ENCODE measurements around the gene DPEP2. TPM values are rescaled to one million over a fixed set of nuclear protein-coding genes. Genes with fewer than 3 reads are reported as not detected.

Gene DPEP2
- total and polyA plus RNA-seq, 2 experiments from 2014 or later, result not detected

DNA sequence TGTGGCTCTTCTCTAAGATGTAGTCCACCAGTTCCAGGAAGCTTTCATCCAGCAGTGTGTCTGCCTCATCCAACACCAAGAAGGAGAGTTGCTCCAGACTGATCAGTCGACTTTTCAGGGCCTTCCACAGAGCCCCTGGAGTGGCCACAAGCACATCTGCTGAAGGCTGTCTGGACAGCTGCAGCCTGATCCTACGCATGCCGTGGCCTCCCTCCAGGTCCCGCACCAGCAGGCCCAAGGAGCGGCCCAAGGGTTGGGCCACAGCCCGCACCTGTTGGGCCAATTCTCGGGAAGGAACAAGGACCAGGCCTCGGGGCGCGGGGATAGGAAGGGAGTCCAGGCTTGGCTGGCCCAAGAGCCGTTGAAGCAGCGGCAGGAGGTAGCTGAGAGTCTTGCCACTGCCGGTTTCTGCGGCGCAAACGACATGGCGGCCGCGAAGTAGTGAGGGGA is 23.0 kb upstream of the DPEP2 start:
- Histone ChIP-seq H3K36me3 (ENCODE audit: insufficient read depth) (no peaks in the 10 kb centered on the region), H2AFZ (peak overlapping the region; percentile 97), H3K27me3 (ENCODE audit: insufficient read depth) (no peaks in the 10 kb centered on the region), H3K4me3 (peak overlapping the region; percentile 99), H3K27ac (ENCODE audit: low read depth) (peak overlapping the region; percentile 97), H3F3A (replicated peaks; ENCODE audit: low read depth) (peaks cover 6% of the 10 kb centered on the region; the same call in 1 of the 2 replicates), H3K79me2 (replicated peaks; ENCODE audit: insufficient read depth) (peaks cover 33% of the 10 kb centered on the region), H4K20me1 (replicated peaks; ENCODE audit: insufficient read depth) (no peaks in the 10 kb centered on the region; the same call in 1 of the 2 replicates), H3K9me2 (ENCODE audit: insufficient read depth) (no peaks in the 10 kb centered on the region), H3K4me1 (ENCODE audit: insufficient read depth) (peaks cover 15% of the 10 kb centered on the region; the same call in 1 of the 2 replicates), H3K4me2 (peak overlapping the region; percentile 99)
- peak; percentile 32 for ATAC-seq
- Mint-ChIP-seq H3K27ac (peak overlapping the region; percentile 99), H3K4me1 (peaks cover 11% of the 10 kb centered on the region; the same call in 2 of the 3 replicates), H3K9me3 (no peaks in the 10 kb centered on the region; the same call in 2 of the 3 replicates), H3K4me3 (peak overlapping the region; percentile 100), H3K27me3 (ENCODE audit: insufficient read depth, low read depth, poor library complexity) (peaks cover 3% of the 10 kb centered on the region), H3K36me3 (ENCODE audit: low read depth) (peaks cover 18% of the 10 kb centered on the region; the same call in 2 of the 3 replicates)
- DNase-seq (ENCODE audit: low spot score), result no peak
- no peak for TF ChIP-seq EZH2phosphoT487 (IDR thresholded peaks at IDR 0.05; ENCODE audit: unreplicated experiment)
- no peak for TF ChIP-seq POLR2AphosphoS5 (IDR thresholded peaks at IDR 0.05; ENCODE audit: low read depth)
- no peak for TF ChIP-seq STAT1 (IDR thresholded peaks at IDR 0.05; ENCODE audit: unreplicated experiment)
- TF ChIP-seq, protein P1, sequence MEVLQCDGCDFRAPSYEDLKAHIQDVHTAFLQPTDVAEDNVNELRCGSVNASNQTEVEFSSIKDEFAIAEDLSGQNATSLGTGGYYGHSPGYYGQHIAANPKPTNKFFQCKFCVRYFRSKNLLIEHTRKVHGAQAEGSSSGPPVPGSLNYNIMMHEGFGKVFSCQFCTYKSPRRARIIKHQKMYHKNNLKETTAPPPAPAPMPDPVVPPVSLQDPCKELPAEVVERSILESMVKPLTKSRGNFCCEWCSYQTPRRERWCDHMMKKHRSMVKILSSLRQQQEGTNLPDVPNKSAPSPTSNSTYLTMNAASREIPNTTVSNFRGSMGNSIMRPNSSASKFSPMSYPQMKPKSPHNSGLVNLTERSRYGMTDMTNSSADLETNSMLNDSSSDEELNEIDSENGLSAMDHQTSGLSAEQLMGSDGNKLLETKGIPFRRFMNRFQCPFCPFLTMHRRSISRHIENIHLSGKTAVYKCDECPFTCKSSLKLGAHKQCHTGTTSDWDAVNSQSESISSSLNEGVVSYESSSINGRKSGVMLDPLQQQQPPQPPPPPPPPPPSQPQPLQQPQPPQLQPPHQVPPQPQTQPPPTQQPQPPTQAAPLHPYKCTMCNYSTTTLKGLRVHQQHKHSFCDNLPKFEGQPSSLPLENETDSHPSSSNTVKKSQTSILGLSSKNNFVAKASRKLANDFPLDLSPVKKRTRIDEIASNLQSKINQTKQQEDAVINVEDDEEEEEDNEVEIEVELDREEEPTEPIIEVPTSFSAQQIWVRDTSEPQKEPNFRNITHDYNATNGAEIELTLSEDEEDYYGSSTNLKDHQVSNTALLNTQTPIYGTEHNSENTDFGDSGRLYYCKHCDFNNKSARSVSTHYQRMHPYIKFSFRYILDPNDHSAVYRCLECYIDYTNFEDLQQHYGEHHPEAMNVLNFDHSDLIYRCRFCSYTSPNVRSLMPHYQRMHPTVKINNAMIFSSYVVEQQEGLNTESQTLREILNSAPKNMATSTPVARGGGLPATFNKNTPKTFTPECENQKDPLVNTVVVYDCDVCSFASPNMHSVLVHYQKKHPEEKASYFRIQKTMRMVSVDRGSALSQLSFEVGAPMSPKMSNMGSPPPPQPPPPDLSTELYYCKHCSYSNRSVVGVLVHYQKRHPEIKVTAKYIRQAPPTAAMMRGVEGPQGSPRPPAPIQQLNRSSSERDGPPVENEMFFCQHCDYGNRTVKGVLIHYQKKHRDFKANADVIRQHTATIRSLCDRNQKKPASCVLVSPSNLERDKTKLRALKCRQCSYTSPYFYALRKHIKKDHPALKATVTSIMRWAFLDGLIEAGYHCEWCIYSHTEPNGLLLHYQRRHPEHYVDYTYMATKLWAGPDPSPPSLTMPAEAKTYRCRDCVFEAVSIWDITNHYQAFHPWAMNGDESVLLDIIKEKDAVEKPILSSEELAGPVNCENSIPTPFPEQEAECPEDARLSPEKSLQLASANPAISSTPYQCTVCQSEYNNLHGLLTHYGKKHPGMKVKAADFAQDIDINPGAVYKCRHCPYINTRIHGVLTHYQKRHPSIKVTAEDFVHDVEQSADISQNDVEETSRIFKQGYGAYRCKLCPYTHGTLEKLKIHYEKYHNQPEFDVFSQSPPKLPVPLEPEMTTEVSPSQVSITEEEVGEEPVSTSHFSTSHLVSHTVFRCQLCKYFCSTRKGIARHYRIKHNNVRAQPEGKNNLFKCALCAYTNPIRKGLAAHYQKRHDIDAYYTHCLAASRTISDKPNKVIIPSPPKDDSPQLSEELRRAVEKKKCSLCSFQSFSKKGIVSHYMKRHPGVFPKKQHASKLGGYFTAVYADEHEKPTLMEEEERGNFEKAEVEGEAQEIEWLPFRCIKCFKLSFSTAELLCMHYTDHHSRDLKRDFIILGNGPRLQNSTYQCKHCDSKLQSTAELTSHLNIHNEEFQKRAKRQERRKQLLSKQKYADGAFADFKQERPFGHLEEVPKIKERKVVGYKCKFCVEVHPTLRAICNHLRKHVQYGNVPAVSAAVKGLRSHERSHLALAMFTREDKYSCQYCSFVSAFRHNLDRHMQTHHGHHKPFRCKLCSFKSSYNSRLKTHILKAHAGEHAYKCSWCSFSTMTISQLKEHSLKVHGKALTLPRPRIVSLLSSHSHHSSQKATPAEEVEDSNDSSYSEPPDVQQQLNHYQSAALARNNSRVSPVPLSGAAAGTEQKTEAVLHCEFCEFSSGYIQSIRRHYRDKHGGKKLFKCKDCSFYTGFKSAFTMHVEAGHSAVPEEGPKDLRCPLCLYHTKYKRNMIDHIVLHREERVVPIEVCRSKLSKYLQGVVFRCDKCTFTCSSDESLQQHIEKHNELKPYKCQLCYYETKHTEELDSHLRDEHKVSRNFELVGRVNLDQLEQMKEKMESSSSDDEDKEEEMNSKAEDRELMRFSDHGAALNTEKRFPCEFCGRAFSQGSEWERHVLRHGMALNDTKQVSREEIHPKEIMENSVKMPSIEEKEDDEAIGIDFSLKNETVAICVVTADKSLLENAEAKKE (CRISPR knock-in tag; IDR thresholded peaks at IDR 0.05), result no peak
- no peak for TF ChIP-seq ZNF114 (CRISPR knock-in tag; IDR thresholded peaks at IDR 0.05)
- TF ChIP-seq, protein P2, sequence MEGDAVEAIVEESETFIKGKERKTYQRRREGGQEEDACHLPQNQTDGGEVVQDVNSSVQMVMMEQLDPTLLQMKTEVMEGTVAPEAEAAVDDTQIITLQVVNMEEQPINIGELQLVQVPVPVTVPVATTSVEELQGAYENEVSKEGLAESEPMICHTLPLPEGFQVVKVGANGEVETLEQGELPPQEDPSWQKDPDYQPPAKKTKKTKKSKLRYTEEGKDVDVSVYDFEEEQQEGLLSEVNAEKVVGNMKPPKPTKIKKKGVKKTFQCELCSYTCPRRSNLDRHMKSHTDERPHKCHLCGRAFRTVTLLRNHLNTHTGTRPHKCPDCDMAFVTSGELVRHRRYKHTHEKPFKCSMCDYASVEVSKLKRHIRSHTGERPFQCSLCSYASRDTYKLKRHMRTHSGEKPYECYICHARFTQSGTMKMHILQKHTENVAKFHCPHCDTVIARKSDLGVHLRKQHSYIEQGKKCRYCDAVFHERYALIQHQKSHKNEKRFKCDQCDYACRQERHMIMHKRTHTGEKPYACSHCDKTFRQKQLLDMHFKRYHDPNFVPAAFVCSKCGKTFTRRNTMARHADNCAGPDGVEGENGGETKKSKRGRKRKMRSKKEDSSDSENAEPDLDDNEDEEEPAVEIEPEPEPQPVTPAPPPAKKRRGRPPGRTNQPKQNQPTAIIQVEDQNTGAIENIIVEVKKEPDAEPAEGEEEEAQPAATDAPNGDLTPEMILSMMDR (conservative IDR thresholded peaks at IDR 0.05; ENCODE audit: low read depth in 2 of 2), result no peak
- no peak for TF ChIP-seq NANOG (IDR thresholded peaks at IDR 0.05; ENCODE audit: borderline replicate concordance)
- no peak for TF ChIP-seq CREB1 (CRISPR knock-in tag; IDR thresholded peaks at IDR 0.05; ENCODE audit: low read depth)
- TF ChIP-seq, protein P3, sequence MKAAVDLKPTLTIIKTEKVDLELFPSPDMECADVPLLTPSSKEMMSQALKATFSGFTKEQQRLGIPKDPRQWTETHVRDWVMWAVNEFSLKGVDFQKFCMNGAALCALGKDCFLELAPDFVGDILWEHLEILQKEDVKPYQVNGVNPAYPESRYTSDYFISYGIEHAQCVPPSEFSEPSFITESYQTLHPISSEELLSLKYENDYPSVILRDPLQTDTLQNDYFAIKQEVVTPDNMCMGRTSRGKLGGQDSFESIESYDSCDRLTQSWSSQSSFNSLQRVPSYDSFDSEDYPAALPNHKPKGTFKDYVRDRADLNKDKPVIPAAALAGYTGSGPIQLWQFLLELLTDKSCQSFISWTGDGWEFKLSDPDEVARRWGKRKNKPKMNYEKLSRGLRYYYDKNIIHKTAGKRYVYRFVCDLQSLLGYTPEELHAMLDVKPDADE (IDR thresholded peaks at IDR 0.05), result no peak
- TF ChIP-seq, protein P4, sequence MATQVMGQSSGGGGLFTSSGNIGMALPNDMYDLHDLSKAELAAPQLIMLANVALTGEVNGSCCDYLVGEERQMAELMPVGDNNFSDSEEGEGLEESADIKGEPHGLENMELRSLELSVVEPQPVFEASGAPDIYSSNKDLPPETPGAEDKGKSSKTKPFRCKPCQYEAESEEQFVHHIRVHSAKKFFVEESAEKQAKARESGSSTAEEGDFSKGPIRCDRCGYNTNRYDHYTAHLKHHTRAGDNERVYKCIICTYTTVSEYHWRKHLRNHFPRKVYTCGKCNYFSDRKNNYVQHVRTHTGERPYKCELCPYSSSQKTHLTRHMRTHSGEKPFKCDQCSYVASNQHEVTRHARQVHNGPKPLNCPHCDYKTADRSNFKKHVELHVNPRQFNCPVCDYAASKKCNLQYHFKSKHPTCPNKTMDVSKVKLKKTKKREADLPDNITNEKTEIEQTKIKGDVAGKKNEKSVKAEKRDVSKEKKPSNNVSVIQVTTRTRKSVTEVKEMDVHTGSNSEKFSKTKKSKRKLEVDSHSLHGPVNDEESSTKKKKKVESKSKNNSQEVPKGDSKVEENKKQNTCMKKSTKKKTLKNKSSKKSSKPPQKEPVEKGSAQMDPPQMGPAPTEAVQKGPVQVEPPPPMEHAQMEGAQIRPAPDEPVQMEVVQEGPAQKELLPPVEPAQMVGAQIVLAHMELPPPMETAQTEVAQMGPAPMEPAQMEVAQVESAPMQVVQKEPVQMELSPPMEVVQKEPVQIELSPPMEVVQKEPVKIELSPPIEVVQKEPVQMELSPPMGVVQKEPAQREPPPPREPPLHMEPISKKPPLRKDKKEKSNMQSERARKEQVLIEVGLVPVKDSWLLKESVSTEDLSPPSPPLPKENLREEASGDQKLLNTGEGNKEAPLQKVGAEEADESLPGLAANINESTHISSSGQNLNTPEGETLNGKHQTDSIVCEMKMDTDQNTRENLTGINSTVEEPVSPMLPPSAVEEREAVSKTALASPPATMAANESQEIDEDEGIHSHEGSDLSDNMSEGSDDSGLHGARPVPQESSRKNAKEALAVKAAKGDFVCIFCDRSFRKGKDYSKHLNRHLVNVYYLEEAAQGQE (IDR thresholded peaks at IDR 0.05; ENCODE audit: unreplicated experiment), result no peak
- TF ChIP-seq ZNF331 (CRISPR knock-in tag; IDR thresholded peaks at IDR 0.05; ENCODE audit: low read depth), result no peak
- TF ChIP-seq EZH2 (IDR thresholded peaks at IDR 0.05; ENCODE audit: low read depth, unreplicated experiment), result no peak
- TF ChIP-seq JUNB (IDR thresholded peaks at IDR 0.05; ENCODE audit: unreplicated experiment), result no peak

Measured in GM23338 (cell line).